K562 (cell line): ENCODE data around the gene WIPF2. TPM values are rescaled to one million over a fixed set of nuclear protein-coding genes. Genes with fewer than 3 reads are reported as not detected.
A peak's percentile ranks its signal among the peaks of the same experiment; 100 is the strongest.

Experiments used
- CHCHD3 ChIP-seq: fragments of 250-450 bp; sonication (Bioruptor Pico); IDR thresholded peaks from 2 replicates; pipeline ENCODE4 v2.1.2; 2022; ENCODE audit warnings: mild to moderate bottlenecking
- EP300 ChIP-seq: IDR thresholded peaks from 2 replicates; pipeline ENCODE4 v1.6.1; 2012; ENCODE audit warnings: low read length, improper control_type of control experiment
- ETV1 ChIP-seq: fragments of 450-650 bp; conservative IDR thresholded peaks from 2 replicates; pipeline ENCODE4 v1.6.1; 2016; ENCODE audit warnings: missing genetic modification characterization, control low read depth, low read depth, missing compliant biosample characterization
- KAT8 ChIP-seq: fragments of 450-650 bp; IDR thresholded peaks from 2 replicates; pipeline ENCODE4 v1.6.1; 2016; ENCODE audit warnings: low read depth, mild to moderate bottlenecking
- PHTF2 ChIP-seq: fragments of 250-450 bp; sonication (Bioruptor Pico); IDR thresholded peaks from 2 replicates; pipeline ENCODE4 v1.5.0; 2021; ENCODE audit warnings: mild to moderate bottlenecking
- POLR2AphosphoS2 ChIP-seq: IDR thresholded peaks from 2 replicates; pipeline ENCODE4 v1.6.1; 2012; ENCODE audit warnings: low read length, improper control_type of control experiment
- POU5F1 ChIP-seq: fragments of 150-350 bp; IDR thresholded peaks from 2 replicates; pipeline ENCODE4 v1.6.1; 2014; ENCODE audit warnings: borderline replicate concordance, low read length, low read depth, mild to moderate bottlenecking; ENCODE audit not compliant: partially characterized antibody
- SAFB ChIP-seq: fragments of 200-400 bp; formaldehyde crosslinking; IDR thresholded peaks from 2 replicates; pipeline ENCODE4 v1.6.1; 2017; ENCODE audit warnings: low read depth, low read length, borderline replicate concordance
- SMARCA4 ChIP-seq: fragments of 450-650 bp; IDR thresholded peaks from 2 replicates; pipeline ENCODE4 v1.6.1; 2016
- SRSF7 ChIP-seq: fragments of 200-400 bp; formaldehyde crosslinking; optimal IDR thresholded peaks from 2 replicates; pipeline ENCODE3; 2017; ENCODE audit warnings: mild to moderate bottlenecking, low read depth, low read length
- TAF1 ChIP-seq: IDR thresholded peaks from 2 replicates; pipeline ENCODE4 v1.6.1; 2011; ENCODE audit warnings: mild to moderate bottlenecking, low read length, moderate library complexity; ENCODE audit not compliant: insufficient read depth, control insufficient read depth, severe bottlenecking; ENCODE audit errors: extremely low read depth
- ZFP30 ChIP-seq: fragments of 250-450 bp; sonication (Bioruptor Pico); IDR thresholded peaks from 2 replicates; pipeline ENCODE4 v1.8.0; 2022; ENCODE audit warnings: moderate library complexity, mild to moderate bottlenecking, inconsistent platforms, borderline replicate concordance
- ZKSCAN8 ChIP-seq: fragments of 200-800 bp; sonication (Bioruptor generic); IDR thresholded peaks from 2 replicates; pipeline ENCODE4 v1.6.1; 2016; ENCODE audit warnings: missing genetic modification characterization, missing compliant biosample characterization
- ZNF12 ChIP-seq: sonication (generic); formaldehyde crosslinking; IDR thresholded peaks from 2 replicates; pipeline ENCODE4 v1.4.0; 2020; ENCODE audit warnings: mild to moderate bottlenecking, missing genetic modification reagents
- ZNF23 ChIP-seq: fragments of 250-450 bp; sonication (Bioruptor Pico); IDR thresholded peaks from 2 replicates; pipeline ENCODE4 v1.4.0; 2020; ENCODE audit warnings: mild to moderate bottlenecking
- ZNF239 ChIP-seq: fragments of 250-450 bp; sonication (Bioruptor Pico); IDR thresholded peaks from 2 replicates; pipeline ENCODE4 v1.4.0; 2020; ENCODE audit warnings: mild to moderate bottlenecking
- ZNF76 ChIP-seq: fragments of 250-450 bp; sonication (Bioruptor Pico); IDR thresholded peaks from 2 replicates; pipeline ENCODE4 v1.4.0; 2020; ENCODE audit warnings: mild to moderate bottlenecking, moderate library complexity, borderline replicate concordance
- polyA plus RNA-seq, 8 experiments: library from polyadenylated mRNA; depleted of rRNA in 4 of 8; stranded (reverse) in 5 of 8; unstranded in 3 of 8; fragments of >200 nt; fragmentation: Nextera tagmentation in 2 of 8; fragmentation: Illumina TruSeq in 1 of 8; extraction: Ambion mirVana in 2 of 8; extraction: Trizol in 1 of 8; gene quantifications; 2 replicates each; pipeline versions ENCODE4 v1.2.1 to v1.2.3, GENCODE V29; 2011 to 2014; ENCODE audit warnings: inconsistent platforms in 1 of 8, missing spikeins in 1 of 8
- total RNA-seq, 7 experiments: library from RNA; depleted of rRNA in 6 of 7; stranded (reverse); fragments of >200 nt in 6 of 7; fragmentation: Illumina TruSeq in 2 of 7; extraction: Trizol in 2 of 7; gene quantifications; 2 replicates each; pipeline versions ENCODE4 v1.2.1 to v1.2.3, GENCODE V29; 2011 to 2021; ENCODE audit warnings: low replicate concordance in 1 of 7
- TF ChIP-seq, protein P1 (sequence below): sonication (generic); formaldehyde crosslinking; IDR thresholded peaks from 2 replicates; pipeline ENCODE4 v1.8.0; 2022; ENCODE audit warnings: mild to moderate bottlenecking, low read depth, missing genetic modification reagents
- TF ChIP-seq, protein P2 (sequence below): fragments of 150-350 bp; conservative IDR thresholded peaks from 2 replicates; pipeline ENCODE4 v1.6.1; 2014; ENCODE audit warnings: low read length
- TF ChIP-seq, protein P3 (sequence below): fragments of 450-650 bp; formaldehyde crosslinking; IDR thresholded peaks from 2 replicates; pipeline ENCODE4 v1.4.0; 2020; ENCODE audit warnings: mild to moderate bottlenecking, moderate library complexity
- TF ChIP-seq, protein P4 (sequence below): fragments of 250-450 bp; sonication (Bioruptor Pico); IDR thresholded peaks from 2 replicates; pipeline ENCODE4 v1.6.1; 2021; ENCODE audit warnings: mild to moderate bottlenecking
- TF ChIP-seq, protein P5 (sequence below): sonication (generic); formaldehyde crosslinking; IDR thresholded peaks from 2 replicates; pipeline ENCODE4 v1.8.0; 2022; ENCODE audit warnings: mild to moderate bottlenecking, missing genetic modification reagents

The WIPF2 gene
- total and polyA plus RNA-seq, 9 of the 15 experiments (the other 6 are each of a cell fraction or from before 2014, with no cell fraction given) = 3.6 to 15.0 (median 5.3) TPM

GRCh38 chr17:40218740-40219593 lies at the start of gene WIPF2 (continued):
- TF ChIP-seq ZNF239 (CRISPR knock-in tag) = no peak
- TF ChIP-seq POLR2AphosphoS2 = no peak
- TF ChIP-seq ZFP30 (CRISPR knock-in tag) = no peak
- TF ChIP-seq EP300 = no peak
- TF ChIP-seq ZNF12 (CRISPR knock-in tag) = no peak
- TF ChIP-seq SAFB = no peak
- no peak for TF ChIP-seq ZNF23 (CRISPR knock-in tag)
- TF ChIP-seq, protein P1, sequence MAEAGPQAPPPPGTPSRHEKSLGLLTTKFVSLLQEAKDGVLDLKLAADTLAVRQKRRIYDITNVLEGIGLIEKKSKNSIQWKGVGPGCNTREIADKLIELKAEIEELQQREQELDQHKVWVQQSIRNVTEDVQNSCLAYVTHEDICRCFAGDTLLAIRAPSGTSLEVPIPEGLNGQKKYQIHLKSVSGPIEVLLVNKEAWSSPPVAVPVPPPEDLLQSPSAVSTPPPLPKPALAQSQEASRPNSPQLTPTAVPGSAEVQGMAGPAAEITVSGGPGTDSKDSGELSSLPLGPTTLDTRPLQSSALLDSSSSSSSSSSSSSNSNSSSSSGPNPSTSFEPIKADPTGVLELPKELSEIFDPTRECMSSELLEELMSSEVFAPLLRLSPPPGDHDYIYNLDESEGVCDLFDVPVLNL (CRISPR knock-in tag) = no peak
- no peak for TF ChIP-seq PHTF2 (CRISPR knock-in tag)
- TF ChIP-seq, protein P2, sequence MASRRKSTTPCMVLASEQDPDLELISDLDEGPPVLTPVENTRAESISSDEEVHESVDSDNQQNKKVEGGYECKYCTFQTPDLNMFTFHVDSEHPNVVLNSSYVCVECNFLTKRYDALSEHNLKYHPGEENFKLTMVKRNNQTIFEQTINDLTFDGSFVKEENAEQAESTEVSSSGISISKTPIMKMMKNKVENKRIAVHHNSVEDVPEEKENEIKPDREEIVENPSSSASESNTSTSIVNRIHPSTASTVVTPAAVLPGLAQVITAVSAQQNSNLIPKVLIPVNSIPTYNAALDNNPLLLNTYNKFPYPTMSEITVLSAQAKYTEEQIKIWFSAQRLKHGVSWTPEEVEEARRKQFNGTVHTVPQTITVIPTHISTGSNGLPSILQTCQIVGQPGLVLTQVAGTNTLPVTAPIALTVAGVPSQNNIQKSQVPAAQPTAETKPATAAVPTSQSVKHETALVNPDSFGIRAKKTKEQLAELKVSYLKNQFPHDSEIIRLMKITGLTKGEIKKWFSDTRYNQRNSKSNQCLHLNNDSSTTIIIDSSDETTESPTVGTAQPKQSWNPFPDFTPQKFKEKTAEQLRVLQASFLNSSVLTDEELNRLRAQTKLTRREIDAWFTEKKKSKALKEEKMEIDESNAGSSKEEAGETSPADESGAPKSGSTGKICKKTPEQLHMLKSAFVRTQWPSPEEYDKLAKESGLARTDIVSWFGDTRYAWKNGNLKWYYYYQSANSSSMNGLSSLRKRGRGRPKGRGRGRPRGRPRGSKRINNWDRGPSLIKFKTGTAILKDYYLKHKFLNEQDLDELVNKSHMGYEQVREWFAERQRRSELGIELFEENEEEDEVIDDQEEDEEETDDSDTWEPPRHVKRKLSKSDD = peak; percentile 99
- TF ChIP-seq, protein P3, sequence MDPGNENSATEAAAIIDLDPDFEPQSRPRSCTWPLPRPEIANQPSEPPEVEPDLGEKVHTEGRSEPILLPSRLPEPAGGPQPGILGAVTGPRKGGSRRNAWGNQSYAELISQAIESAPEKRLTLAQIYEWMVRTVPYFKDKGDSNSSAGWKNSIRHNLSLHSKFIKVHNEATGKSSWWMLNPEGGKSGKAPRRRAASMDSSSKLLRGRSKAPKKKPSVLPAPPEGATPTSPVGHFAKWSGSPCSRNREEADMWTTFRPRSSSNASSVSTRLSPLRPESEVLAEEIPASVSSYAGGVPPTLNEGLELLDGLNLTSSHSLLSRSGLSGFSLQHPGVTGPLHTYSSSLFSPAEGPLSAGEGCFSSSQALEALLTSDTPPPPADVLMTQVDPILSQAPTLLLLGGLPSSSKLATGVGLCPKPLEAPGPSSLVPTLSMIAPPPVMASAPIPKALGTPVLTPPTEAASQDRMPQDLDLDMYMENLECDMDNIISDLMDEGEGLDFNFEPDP = no peak
- TF ChIP-seq SRSF7 = no peak
- peak; percentile 90 for TF ChIP-seq ETV1 (tag)
- peak; percentile 61; the same call in 1 of the 2 replicates for TF ChIP-seq KAT8
- no peak for TF ChIP-seq ZKSCAN8 (CRISPR knock-in tag)
- TF ChIP-seq TAF1 = peak; percentile 73
- TF ChIP-seq SMARCA4 = no peak
- TF ChIP-seq ZNF76 (CRISPR knock-in tag) = no peak
- TF ChIP-seq, protein P4, sequence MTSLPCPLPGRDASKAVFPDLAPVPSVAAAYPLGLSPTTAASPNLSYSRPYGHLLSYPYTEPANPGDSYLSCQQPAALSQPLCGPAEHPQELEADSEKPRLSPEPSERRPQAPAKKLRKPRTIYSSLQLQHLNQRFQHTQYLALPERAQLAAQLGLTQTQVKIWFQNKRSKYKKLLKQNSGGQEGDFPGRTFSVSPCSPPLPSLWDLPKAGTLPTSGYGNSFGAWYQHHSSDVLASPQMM = no peak
- TF ChIP-seq POU5F1 = peak; percentile 85
- TF ChIP-seq, protein P5, sequence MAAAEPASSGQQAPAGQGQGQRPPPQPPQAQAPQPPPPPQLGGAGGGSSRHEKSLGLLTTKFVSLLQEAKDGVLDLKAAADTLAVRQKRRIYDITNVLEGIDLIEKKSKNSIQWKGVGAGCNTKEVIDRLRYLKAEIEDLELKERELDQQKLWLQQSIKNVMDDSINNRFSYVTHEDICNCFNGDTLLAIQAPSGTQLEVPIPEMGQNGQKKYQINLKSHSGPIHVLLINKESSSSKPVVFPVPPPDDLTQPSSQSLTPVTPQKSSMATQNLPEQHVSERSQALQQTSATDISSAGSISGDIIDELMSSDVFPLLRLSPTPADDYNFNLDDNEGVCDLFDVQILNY (CRISPR knock-in tag) = no peak
- TF ChIP-seq CHCHD3 (CRISPR knock-in tag) = no peak
